ENCODE data around the gene DOP1A.
A peak's percentile ranks its signal among the peaks of the same experiment; 100 is the strongest.

Gene DOP1A, protein sequence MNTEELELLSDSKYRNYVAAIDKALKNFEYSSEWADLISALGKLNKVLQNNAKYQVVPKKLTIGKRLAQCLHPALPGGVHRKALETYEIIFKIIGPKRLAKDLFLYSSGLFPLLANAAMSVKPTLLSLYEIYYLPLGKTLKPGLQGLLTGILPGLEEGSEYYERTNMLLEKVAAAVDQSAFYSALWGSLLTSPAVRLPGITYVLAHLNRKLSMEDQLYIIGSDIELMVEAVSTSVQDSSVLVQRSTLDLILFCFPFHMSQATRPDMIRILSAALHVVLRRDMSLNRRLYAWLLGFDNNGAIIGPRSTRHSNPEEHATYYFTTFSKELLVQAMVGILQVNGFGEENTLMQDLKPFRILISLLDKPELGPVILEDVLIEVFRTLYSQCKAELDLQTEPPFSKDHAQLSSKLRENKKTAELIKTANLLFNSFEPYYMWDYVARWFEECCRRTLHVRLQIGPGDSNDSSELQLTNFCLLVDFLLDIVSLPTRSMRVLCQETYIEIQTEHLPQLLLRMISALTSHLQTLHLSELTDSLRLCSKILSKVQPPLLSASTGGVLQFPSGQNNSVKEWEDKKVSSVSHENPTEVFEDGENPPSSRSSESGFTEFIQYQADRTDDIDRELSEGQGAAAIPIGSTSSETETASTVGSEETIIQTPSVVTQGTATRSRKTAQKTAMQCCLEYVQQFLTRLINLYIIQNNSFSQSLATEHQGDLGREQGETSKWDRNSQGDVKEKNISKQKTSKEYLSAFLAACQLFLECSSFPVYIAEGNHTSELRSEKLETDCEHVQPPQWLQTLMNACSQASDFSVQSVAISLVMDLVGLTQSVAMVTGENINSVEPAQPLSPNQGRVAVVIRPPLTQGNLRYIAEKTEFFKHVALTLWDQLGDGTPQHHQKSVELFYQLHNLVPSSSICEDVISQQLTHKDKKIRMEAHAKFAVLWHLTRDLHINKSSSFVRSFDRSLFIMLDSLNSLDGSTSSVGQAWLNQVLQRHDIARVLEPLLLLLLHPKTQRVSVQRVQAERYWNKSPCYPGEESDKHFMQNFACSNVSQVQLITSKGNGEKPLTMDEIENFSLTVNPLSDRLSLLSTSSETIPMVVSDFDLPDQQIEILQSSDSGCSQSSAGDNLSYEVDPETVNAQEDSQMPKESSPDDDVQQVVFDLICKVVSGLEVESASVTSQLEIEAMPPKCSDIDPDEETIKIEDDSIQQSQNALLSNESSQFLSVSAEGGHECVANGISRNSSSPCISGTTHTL (N-terminal part only)

DNA sequence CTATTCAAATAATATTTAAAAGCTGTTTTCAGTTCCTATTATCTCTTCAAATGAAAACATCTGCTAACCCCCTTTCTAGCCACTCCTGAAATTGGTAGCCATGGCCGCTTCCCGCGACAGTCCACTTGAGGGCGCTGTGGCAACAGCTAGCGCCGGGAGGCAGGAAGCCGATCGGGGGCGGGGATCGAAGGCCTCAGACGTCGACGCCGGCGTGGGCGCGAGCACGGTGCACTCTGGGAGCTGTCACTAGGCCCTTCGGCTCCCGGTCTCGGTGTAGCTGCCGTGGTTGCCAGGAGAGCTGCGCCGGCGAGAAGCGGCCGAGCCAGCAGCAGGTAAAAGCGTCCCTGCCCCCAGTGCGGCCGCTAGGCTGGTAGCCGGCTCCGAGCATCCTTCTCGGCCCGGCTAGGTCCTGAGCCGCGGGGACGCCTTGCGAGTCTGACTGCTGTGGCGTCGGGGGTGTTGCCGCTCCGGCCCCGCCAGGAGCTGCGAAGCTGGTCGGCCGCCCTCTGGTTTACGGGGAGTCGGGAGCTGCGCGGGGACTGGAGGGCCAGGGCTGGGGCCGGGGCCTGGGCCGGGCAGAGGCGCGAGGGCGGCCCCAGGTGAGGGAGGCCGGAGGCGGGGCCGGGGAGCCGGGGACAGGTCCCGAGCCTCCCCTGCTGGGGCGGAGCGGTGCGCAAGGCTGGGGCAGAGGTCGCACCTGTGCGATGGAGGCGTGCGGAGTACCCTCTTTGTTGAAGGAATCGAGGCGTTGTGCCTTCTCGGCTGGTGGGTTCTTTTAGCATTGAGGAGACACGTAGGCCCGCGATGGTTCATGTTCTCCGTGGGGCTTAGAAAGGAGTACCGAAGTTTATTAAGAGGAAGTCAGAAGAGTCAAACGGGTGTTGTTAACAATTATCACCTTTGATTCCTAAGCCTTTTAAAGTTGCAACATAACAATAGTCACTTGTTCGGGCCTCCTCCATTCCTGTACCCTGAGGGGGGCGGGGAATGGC lies at the start of gene DOP1A:
DOP1A (plus strand) TSS at position 224 of the 992 bp plus-strand sequence. CDS start 29,307 bp downstream, outside the sequence.
- DNase-seq = peak; percentile 90

- DNase-seq = no peak
Observed at GRCh38 chr6:83019741-83020140, 47.7 kb upstream of the DOP1A start.

DNA sequence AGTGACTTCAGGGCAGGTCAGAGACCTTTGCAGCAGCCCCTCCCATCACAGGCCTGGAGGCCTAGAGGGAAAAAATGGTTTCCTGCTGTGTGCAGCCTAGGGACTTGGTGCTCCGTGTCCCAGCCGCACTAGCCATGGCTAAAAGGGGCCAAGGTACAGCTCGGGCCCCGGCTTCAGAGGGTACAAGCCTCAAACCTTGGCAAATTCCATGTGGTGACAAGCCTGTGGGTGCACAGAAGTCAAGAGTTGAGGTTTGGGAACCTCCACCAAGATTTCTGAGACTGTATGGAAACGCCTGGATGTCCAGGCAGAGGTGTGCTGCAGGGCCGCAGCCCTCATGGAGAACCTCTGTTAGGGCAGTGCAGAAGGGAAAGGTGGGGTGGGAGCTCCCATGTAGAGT lies 35.8 kb upstream of the DOP1A start:
- no peak for DNase-seq

DNA sequence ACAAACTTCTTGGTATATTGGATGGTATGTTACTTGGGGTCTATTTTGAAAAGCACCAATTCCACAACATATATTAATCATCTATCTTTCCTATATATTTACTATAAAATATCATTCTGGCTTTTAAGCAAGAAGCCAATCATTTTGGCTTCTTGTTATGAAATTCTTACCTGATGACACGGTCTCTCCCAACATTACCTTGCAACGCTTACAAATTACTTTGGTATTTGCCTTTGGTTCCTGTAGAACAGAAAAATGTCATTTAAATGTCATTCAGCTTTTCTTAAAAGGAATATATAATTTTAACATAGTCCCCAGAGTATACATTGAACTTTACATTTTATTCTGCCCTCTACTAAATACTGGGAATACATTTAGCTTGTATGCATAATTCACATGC lies 29.2 kb upstream of the DOP1A start:
- DNase-seq = no peak

DNA sequence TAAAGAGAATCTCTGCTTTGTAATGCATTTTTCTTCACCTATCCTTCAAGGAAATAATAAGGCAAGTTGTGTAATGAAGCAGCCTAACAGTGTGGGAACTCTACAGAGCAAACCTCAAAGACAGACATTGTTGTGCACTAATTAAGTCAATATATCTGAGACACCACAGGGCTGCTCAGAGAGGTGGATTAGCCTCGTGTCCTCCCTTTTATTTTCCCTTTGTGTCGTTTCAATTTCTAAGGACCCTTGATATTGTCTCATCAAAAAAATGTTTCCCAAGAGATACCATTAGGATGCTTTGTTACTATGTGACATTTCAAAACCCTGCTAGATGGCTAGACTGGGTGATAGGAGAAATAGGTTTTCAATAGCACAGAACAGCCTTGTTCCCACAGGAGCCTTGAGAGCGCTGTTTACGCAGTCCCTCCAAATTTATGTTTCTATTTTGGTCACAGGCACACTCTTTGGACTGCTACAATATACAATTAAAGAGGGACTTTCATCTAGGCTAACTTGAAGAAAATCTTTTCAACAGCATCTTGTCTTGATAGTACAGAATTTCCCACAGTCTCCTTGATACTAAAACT lies 24.9 kb upstream of the DOP1A start:
- DNase-seq = no peak

DNA sequence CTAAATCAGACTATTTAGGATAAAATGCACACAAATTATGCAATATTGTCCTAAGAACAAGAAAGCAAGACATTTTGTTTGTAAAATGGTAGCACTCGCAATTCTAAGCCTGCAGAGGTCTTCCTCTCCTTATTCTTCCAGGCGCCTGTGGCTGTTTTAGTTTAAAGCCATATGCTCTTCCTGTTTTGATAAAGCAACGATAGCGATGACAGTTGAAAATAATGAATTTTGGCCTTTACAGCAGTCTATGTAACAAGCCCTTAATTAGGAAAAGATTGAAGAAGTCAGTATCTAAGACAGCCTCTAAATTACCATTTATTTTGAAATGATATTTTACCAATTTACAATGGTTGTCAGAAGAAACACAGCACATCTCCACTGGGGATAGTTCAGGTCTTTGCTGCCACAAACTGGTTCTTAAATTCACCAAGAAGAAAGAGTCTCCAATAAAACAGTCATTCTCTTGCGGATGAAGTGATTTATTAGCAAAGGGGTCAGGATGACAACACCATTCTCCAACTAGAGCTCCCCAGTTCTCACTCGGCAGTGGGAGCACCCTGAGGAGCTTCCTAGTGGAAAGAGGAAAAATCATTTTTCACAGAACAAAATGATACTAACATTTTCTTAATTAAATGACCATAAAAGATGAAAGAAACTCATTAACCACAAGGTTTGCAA lies 23.2 kb upstream of the DOP1A start:
- DNase-seq = peak; percentile 50

- no peak for DNase-seq
Observed at GRCh38 chr6:83047065-83047754, 20.3 kb upstream of the DOP1A start.

DNA sequence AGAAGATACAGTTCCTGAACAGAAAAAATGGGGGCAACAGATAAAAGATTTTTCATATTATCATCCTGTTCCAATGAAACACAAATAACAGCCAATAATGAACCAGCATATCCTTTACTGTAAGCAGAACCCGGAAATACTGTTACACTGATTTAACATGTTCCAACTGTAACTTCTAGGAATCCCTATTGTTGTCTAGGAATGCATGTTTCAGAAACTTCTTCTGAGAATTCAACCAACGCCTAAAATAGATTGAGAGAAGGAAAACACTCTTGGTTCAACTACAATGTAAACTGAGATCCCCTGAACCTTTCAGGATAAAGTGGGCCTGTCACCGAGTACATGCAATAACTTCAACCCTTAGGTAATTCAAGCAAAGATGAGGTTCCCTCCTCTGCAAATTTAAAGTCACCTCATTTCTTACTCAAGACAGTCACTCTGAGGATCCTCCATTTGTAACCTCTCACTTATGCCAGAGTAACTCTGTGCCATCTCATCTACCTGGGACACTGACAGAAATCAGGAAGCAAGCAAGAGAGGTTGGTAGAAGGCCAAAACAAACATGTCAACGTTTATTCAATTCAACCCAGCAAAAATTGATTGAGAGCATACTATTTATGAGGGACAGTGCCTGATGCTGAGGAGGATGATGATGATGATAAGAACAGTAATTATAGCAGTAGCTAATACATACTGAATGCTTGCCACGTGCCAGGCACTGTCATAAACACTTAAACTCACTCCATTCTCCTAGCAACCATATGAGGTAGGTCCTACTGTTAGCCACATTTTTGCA lies 15.9 kb upstream of the DOP1A start:
- no peak for DNase-seq

DNA sequence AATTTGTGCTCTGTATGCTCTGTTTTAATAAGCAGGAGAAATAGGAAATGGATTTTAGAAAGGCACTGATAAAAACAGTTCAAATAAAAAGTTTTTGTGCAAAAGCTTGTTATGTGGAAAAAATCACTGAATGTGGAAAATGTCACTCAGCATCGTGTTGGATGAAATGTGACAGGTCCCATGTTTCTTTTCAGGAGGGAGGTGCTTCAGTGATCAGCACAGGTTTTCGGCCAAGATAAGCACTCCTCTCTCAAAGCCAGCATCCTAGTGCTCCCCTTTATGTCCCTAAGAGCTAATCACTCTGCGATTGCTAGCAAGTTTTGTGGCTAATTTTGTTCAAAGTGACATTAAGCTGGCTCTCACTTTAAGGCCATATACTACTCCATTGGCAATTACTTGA lies 13.8 kb upstream of the DOP1A start:
- no peak for DNase-seq

DNA sequence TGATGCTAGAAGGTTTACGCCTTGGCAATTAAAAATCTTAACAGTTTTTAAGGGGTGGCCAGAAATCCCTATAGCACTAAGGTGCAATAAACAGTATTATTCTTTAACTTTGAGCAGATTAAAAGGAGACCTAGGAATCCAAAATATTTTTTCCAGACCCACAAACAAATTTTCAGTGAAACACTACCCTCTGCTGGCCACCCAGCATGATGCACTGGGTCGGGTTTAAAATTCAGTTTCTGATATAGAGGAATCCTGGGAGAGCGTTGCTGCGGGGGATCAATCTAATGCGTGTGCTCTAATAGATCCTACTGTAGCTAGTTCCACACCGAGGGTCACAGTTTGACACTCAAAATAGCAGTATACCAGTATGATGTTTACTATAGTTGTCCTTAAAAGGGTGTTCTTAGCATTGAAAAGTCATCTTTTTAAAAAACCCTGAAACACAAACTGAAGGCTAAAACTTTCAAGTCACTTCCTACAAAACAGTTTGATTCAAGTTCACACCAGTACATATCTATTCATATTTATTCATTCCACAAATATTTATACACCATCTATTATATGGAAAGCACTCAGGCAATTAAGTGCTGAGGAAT lies 12.0 kb upstream of the DOP1A start:
- DNase-seq = peak; percentile 51

- peak; percentile 47 for DNase-seq
Observed at GRCh38 chr6:83057705-83058321, 9.7 kb upstream of the DOP1A start.

DNA sequence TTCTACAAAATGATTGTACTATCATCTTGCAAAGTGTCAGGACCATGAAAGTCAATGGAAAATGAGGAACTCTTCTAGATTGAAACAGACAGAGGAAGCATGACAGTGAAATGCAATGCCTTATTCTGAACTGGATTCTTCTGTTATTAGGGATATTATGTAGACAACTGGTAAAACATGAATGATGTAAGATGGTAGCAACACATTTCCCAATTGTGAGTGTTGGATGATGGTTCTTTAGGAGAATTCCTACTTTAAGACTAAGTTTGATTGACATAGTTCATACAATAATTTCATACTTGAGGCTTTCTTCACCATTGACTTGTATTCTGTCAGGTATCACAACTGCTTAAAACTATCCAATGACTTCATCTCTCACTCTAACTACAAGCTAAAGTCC lies 6.3 kb upstream of the DOP1A start:
- peak; percentile 23 for DNase-seq

- DNase-seq = peak; percentile 85
Observed at GRCh38 chr6:83062225-83062624, 5.2 kb upstream of the DOP1A start.

GRCh38 chr6:83065511-83066192 lies 1.8 kb upstream of the DOP1A start, which contains the start of gene UBE3D:
Gene UBE3D, minus strand, starts transcription at chr6:83065841. Its CDS starts 123 bp downstream, at chr6:83065718.
- DNase-seq = peak; percentile 71

DNA sequence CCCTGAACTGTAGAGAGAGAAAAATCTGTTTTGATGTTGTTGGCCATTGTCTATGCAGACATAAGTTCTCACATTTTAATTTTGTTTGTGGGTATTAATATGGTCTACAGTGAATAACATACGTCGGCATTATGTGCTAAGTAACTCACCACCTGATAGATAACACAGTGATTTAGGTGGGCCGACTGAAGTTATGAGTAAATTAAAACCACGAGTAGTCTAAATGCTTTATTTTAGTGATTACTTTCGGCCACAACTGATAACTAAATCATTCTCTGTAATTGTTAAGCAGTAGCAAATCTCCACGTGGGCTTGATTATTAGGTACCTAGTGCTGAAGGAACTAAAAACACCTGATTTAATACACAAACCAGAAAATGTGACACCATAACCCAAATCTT lies 1.1 kb downstream of the DOP1A start:
- DNase-seq = no peak

DNA sequence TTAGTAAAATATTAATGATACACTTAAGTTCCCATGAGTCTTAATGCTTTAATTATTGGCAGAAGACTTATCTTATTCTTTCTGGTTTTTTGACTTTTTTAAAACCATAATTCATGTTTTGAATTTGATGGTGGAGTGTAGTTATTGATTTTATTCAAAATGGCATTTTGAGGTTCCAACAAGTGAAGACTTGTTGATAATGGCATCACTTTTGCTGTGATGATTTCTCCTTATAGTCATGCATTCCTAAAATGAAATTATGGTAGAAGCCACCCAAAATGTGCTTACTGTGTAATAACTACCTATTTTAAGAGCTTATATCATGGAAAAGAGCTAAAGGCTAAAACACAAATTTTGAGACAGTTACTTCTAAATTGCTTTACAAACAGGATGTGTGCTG lies 2.2 kb downstream of the DOP1A start:
- DNase-seq = no peak

- DNase-seq = no peak
Observed at GRCh38 chr6:83071023-83071422, 3.6 kb downstream of the DOP1A start.

- DNase-seq = no peak
Observed at GRCh38 chr6:83071707-83072106, 4.2 kb downstream of the DOP1A start.

Measured in fibroblast of skin of right quadriceps (primary cell).